ENCODE measurements around the gene UGT1A6. TPM values are rescaled to one million over a fixed set of nuclear protein-coding genes. Genes with fewer than 3 reads are reported as not detected.
A peak's percentile ranks its signal among the peaks of the same experiment; 100 is the strongest.
"Not testable (repeated sequence)": the region's sequence is repeated elsewhere in the genome, so short reads cannot be mapped to it uniquely, and the experiment has no call there.

Gene UGT1A6
- total RNA-seq, 1 experiment from 2014 or later, result 549 TPM

DNA sequence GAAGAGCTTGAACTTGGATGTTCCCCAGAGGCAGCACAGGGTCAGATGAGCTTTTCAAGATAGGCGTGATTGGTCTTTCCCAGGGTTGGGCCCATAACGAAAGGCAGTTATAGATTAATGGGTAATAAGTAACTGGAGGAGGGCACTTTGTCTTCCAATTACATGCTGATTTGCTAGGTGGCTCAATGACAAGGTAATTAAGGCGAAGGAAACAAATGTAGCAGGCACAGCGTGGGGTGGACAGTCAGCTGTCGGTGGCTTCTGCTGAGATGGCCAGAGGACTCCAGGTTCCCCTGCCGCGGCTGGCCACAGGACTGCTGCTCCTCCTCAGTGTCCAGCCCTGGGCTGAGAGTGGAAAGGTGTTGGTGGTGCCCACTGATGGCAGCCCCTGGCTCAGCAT, 25.9 kb downstream of the UGT1A6 start, which contains the start of gene UGT1A4:
Gene UGT1A4 (plus strand): TSS at position 185 of the 400 bp plus-strand sequence. CDS start 85 bp downstream, at position 270.
- H3K4me3 ChIP-seq, result no peak within 1 kb of the TSS
- peaks cover 93% of the 10 kb centered on the region for H3K79me2 ChIP-seq (ENCODE audit: low read depth)
- no TSS peak for BruUV-seq (replicated peaks)
- POLR2A ChIA-PET (ENCODE audit: unreplicated experiment), result interaction anchor here (0.5 kb wide), 1 partner anchor 305 kb away, joined by 3 read pairs; no protein-coding TSS in a partner anchor
- H3K9me3 ChIP-seq (ENCODE audit: insufficient read depth, low read depth), result no peaks in the 10 kb centered on the region
- no peaks in the 10 kb centered on the region for H3K9me2 ChIP-seq (ENCODE audit: insufficient read depth)
- peaks cover 29% of the 10 kb centered on the region for H4K20me1 ChIP-seq (ENCODE audit: insufficient read depth)
- H3K36me3 ChIP-seq (ENCODE audit: low read depth), result peaks cover 87% of the 10 kb centered on the region
- H3F3A ChIP-seq (ENCODE audit: insufficient read depth, low read depth), result peaks cover 88% of the 10 kb centered on the region
- no peak within 1 kb of the TSS for H2AFZ ChIP-seq
- intact Hi-C loops (cut with micrococcal nuclease; ENCODE audit: unreplicated experiment), result no loop called here
- H3K4me1 ChIP-seq (replicated peaks; ENCODE audit: insufficient read depth), result peaks cover 12% of the 10 kb centered on the region; the same call in 1 of the 2 replicates
- DNase-seq, result no peak
- no peak within 1 kb of the TSS for H3K27ac ChIP-seq
- TF ChIP-seq, protein P1, sequence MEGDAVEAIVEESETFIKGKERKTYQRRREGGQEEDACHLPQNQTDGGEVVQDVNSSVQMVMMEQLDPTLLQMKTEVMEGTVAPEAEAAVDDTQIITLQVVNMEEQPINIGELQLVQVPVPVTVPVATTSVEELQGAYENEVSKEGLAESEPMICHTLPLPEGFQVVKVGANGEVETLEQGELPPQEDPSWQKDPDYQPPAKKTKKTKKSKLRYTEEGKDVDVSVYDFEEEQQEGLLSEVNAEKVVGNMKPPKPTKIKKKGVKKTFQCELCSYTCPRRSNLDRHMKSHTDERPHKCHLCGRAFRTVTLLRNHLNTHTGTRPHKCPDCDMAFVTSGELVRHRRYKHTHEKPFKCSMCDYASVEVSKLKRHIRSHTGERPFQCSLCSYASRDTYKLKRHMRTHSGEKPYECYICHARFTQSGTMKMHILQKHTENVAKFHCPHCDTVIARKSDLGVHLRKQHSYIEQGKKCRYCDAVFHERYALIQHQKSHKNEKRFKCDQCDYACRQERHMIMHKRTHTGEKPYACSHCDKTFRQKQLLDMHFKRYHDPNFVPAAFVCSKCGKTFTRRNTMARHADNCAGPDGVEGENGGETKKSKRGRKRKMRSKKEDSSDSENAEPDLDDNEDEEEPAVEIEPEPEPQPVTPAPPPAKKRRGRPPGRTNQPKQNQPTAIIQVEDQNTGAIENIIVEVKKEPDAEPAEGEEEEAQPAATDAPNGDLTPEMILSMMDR (conservative IDR thresholded peaks at IDR 0.05), result no peak
- no peak for TF ChIP-seq EZH2 (IDR thresholded peaks at IDR 0.05; ENCODE audit: low read depth)
- H3K27me3 ChIP-seq (ENCODE audit: insufficient read depth, low read depth), result no peaks in the 10 kb centered on the region
- no peak within 1 kb of the TSS for H3K4me2 ChIP-seq
- CTCF ChIA-PET, result no interaction called here

DNA sequence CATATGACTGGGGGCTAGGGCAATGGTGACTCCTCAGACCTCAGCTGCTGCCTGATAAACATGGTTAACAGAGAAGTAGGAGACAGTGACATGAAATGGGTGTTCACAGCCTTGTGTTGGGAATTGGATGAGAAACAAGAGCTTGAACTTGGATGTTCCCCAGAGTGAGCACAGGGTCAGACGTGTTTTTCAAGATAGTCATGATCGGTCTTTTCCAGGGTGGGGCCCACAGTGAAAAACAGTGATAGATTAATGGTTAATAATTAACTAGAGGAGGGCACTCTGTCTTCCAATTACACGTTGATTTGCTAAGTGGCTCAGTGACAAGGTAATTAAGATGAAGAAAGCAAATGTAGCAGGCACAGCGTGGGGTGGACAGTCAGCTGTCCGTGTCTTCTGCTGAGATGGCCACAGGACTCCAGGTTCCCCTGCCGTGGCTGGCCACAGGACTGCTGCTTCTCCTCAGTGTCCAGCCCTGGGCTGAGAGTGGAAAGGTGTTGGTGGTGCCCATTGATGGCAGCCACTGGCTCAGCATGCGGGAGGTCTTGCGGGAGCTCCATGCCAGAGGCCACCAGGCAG, 36.1 kb downstream of the UGT1A6 start, which contains the start of gene UGT1A3:
Gene UGT1A3 (plus strand): TSS at position 320 of the 579 bp plus-strand sequence. CDS start 85 bp downstream, at position 405.
- peaks cover 29% of the 10 kb centered on the region for H3F3A ChIP-seq (ENCODE audit: insufficient read depth, low read depth)
- intact Hi-C loops (cut with micrococcal nuclease; ENCODE audit: unreplicated experiment), result no loop called here
- peaks cover 72% of the 10 kb centered on the region for H3K36me3 ChIP-seq (ENCODE audit: low read depth)
- no peaks in the 10 kb centered on the region for H3K27me3 ChIP-seq (ENCODE audit: insufficient read depth, low read depth)
- no peak within 1 kb of the TSS for H3K27ac ChIP-seq
- no peak for TF ChIP-seq EZH2 (IDR thresholded peaks at IDR 0.05; ENCODE audit: low read depth)
- TF ChIP-seq, protein P1 (conservative IDR thresholded peaks at IDR 0.05), result no peak
- no peaks in the 10 kb centered on the region for H3K9me3 ChIP-seq (ENCODE audit: insufficient read depth, low read depth)
- ChIA-PET CTCF (no interaction called here), POLR2A (ENCODE audit: unreplicated experiment) (interaction anchor here (1.2 kb wide), 1 partner anchor 11 kb away, joined by 7 read pairs; no protein-coding TSS in a partner anchor)
- no peak within 1 kb of the TSS for H3K4me2 ChIP-seq
- H3K4me1 ChIP-seq (replicated peaks; ENCODE audit: insufficient read depth), result no peaks in the 10 kb centered on the region
- peaks cover 87% of the 10 kb centered on the region for H3K79me2 ChIP-seq (ENCODE audit: low read depth)
- no TSS peak for BruUV-seq (replicated peaks)
- no peaks in the 10 kb centered on the region for H3K9me2 ChIP-seq (ENCODE audit: insufficient read depth)
- peaks cover 50% of the 10 kb centered on the region for H4K20me1 ChIP-seq (ENCODE audit: insufficient read depth)
- DNase-seq, result peak in 1 of 2 experiments; percentile 22
- H3K4me3 ChIP-seq, result no peak within 1 kb of the TSS
- no peak within 1 kb of the TSS for H2AFZ ChIP-seq

DNA sequence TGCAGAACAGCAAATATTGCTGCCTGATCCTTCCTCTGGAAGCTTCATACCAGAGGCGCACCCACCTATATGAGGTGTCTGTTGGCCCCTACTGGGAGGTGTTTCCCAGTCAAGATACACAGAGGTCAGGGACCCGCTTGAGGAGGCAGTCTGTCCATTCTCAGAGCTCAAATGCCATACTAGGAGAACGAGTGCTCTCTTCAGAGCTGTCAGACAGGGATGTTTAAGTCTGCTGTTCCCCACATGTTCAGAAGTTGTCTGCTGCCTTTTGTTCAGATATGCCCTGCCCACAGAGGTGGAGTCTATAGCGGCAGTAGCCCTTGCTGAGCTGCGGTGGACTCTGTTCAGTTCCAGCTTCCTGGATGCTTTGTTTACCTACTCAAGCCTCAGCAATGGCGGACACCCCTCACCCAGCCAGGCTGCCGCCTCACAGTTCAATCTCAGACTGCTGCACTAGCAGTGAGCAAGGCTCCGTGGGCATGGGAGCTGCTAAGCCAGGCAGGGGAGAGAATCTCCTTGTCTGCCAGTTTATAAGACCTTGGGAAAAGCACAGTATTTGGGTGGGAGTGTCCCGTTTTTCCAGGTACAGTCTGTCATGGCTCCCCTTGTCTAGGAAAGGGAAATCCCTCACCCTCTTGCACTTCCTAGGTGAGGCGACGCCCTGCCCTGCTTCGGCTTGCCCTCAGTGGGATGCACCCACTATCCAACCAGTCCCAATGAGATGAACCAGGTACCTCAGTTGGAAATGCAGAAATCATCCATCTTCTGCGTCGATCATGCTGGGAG, 44.4 kb downstream of the UGT1A6 start:
- H3K4me1 ChIP-seq (replicated peaks; ENCODE audit: insufficient read depth); POLR2A ChIA-PET (ENCODE audit: unreplicated experiment); H3K4me3 ChIP-seq; H3K27me3 ChIP-seq (ENCODE audit: insufficient read depth, low read depth); H3K27ac ChIP-seq; H3K9me2 ChIP-seq (ENCODE audit: insufficient read depth); BruUV-seq (replicated peaks); H3K4me2 ChIP-seq; intact Hi-C loops (cut with micrococcal nuclease; ENCODE audit: unreplicated experiment); H2AFZ ChIP-seq; CTCF ChIA-PET; H3K9me3 ChIP-seq (ENCODE audit: insufficient read depth, low read depth): not testable (repeated sequence)
- DNase-seq, result peak in 1 of 2 experiments; percentile 12
- peaks cover 98% of the 10 kb centered on the region for H3K79me2 ChIP-seq (ENCODE audit: low read depth)
- H4K20me1 ChIP-seq (ENCODE audit: insufficient read depth), result peaks cover 81% of the 10 kb centered on the region
- H3K36me3 ChIP-seq (ENCODE audit: low read depth), result peaks cover 72% of the 10 kb centered on the region
- peaks cover 19% of the 10 kb centered on the region for H3F3A ChIP-seq (ENCODE audit: insufficient read depth, low read depth)
